Stimulated activated CD4-positive, alpha-beta T cell treated with anti-CD3 and anti-CD28 coated beads, TNF-alpha, amount 100 ng/mL, for 48 hours (primary cell): ENCODE results near the gene CNIH2.
"Not testable (repeated sequence)": the region's sequence is repeated elsewhere in the genome, so short reads cannot be mapped to it uniquely, and the experiment has no call there.

Experiments
- DNase-seq, 3 donors: peaks; one replicate each; pipeline ENCODE4 v3.0.0-alpha.2; 2020; ENCODE audit warnings: low read depth in 3 of 3

Gene CNIH2

GRCh38 chr11:66291303-66291705, 13.3 kb downstream of the CNIH2 start:
- no peak for DNase-seq

GRCh38 chr11:66291706-66292542, 13.9 kb downstream of the CNIH2 start, which contains the start of gene TMEM151A:
TMEM151A (plus strand) TSS chr11:66291894; CDS start chr11:66292014, 120 bp downstream.
- DNase-seq = no peak

- DNase-seq = no peak
Observed at GRCh38 chr11:66292543-66293332, 14.8 kb downstream of the CNIH2 start.

GRCh38 chr11:66293352-66293751, 15.4 kb downstream of the CNIH2 start:
- DNase-seq = no peak

GRCh38 chr11:66293777-66294625, 16.0 kb downstream of the CNIH2 start:
- DNase-seq = no peak

GRCh38 chr11:66294626-66295620, 16.9 kb downstream of the CNIH2 start:
- no peak for DNase-seq

GRCh38 chr11:66297610-66298009, 19.6 kb downstream of the CNIH2 start:
- no peak for DNase-seq

- no peak for DNase-seq
Observed at GRCh38 chr11:66299186-66299585, 21.2 kb downstream of the CNIH2 start.

- DNase-seq = no peak
Observed at GRCh38 chr11:66302656-66303055, 24.7 kb downstream of the CNIH2 start.

GRCh38 chr11:66309475-66309874, 31.5 kb downstream of the CNIH2 start:
- DNase-seq = no peak

GRCh38 chr11:66310324-66310723, 32.3 kb downstream of the CNIH2 start:
- no peak for DNase-seq

GRCh38 chr11:66310803-66311440, 32.9 kb downstream of the CNIH2 start:
- DNase-seq = not testable (repeated sequence)

- no peak for DNase-seq
Observed at GRCh38 chr11:66311470-66311964, 33.5 kb downstream of the CNIH2 start.

GRCh38 chr11:66311965-66312548, 34.1 kb downstream of the CNIH2 start:
- DNase-seq = peak; percentile 75 to 98 (median 94)

- peak; percentile 93 for DNase-seq
Observed at GRCh38 chr11:66312549-66313320, 34.8 kb downstream of the CNIH2 start.

- DNase-seq = no peak
Observed at GRCh38 chr11:66313321-66314185, 35.6 kb downstream of the CNIH2 start.

GRCh38 chr11:66314186-66314501, 36.2 kb downstream of the CNIH2 start:
- no peak for DNase-seq
